AG09319 (cell line): ENCODE data around the gene CLSTN1.
"Not testable (repeated sequence)": the region's sequence is repeated elsewhere in the genome, so short reads cannot be mapped to it uniquely, and the experiment has no call there.

Source experiments
- DNase-seq: peaks from one replicate; pipeline ENCODE4 v3.0.0-alpha.2; 2010; ENCODE audit warnings: low read depth; ENCODE audit errors: extremely low read depth
- TF ChIP-seq, protein P1 (sequence below): IDR thresholded peaks from 2 replicates; pipeline ENCODE4 v1.5.1; 2011; ENCODE audit warnings: low read depth, mild to moderate bottlenecking, inconsistent platforms, low read length, moderate library complexity

CLSTN1 gene

DNA sequence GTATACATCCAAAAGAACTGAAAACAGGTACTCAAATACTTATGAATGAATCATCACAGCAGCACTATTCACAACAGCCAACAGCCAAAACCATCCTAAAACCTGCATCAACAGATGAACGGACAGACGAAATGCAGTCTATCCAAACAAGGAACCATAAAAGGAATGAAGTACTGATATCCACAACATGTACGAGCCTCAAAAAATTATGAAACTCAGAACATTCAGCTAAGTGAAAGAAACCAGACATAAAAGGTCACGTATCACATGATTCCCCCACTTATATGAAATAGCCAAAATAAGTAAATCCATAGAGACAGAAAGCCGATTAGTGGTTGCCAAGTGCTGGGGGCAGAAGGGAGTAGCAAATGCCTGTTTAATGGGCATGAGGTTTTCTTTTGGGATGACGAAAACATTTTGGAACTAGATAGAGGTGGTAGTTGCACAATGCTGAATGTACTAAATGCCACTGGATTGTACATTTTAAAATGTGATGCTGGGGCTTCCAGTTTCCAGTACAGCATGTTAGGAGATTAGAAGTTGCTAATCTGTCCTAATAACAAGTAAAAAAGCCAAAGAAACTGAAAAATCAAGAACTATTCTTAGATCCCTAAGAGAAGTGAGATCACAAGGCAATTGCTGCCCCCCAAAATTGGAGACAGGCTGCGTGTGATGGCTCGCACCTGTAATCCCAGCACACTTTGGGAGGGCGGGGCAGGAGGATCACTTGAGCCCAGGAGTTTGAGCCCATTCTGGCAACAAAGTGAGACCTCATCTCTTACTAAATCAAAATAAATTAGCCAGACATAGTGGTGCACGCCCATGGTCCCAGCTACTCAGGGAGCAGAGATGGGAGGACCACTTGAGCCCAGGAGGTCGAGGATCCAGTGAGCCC lies 25.3 kb downstream of the CLSTN1 start:
- TF ChIP-seq, protein P1, sequence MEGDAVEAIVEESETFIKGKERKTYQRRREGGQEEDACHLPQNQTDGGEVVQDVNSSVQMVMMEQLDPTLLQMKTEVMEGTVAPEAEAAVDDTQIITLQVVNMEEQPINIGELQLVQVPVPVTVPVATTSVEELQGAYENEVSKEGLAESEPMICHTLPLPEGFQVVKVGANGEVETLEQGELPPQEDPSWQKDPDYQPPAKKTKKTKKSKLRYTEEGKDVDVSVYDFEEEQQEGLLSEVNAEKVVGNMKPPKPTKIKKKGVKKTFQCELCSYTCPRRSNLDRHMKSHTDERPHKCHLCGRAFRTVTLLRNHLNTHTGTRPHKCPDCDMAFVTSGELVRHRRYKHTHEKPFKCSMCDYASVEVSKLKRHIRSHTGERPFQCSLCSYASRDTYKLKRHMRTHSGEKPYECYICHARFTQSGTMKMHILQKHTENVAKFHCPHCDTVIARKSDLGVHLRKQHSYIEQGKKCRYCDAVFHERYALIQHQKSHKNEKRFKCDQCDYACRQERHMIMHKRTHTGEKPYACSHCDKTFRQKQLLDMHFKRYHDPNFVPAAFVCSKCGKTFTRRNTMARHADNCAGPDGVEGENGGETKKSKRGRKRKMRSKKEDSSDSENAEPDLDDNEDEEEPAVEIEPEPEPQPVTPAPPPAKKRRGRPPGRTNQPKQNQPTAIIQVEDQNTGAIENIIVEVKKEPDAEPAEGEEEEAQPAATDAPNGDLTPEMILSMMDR, result no peak
- DNase-seq, result peak; percentile 63

DNA sequence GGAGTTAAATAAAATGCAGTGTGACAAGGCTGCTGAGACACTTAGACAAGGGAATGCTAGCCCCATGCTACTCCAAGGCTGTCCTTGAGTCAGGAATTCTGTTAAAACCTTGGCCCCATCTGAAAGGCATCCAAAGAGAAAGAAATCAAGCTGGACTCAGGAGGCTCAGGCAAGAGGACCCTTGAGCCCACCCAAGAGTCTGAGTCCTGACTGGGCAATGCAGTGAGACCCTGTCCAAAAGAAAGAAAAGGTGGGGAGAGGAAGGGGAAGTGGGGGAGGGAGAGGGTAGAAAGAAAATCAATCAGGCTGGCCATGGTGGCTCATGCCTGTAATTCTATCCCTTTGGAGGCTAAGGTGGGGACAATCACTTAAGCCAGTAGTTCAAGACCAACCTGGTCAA lies 26.7 kb downstream of the CLSTN1 start:
- DNase-seq, result no peak
- TF ChIP-seq, protein P1, result no peak

DNA sequence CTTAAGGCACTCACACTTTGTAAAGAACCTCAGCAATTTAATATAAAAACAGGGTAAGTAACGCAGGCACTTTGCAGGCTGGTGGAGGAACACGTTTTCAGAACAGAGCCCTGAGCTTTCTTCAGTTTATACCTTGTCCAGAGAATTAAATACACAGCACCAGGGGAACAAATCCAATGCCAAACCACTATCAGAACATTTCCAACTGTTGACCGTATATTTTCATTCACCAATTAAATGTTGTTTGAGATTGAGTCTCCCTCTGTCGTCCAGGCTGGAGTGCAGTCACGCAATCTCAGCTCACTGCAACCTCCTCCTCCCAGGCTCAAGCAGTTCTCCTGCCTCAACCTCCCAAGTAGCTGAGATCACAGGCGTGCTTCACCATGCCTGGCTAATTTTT lies 29.7 kb downstream of the CLSTN1 start:
- TF ChIP-seq, protein P1, result no peak
- no peak for DNase-seq

DNA sequence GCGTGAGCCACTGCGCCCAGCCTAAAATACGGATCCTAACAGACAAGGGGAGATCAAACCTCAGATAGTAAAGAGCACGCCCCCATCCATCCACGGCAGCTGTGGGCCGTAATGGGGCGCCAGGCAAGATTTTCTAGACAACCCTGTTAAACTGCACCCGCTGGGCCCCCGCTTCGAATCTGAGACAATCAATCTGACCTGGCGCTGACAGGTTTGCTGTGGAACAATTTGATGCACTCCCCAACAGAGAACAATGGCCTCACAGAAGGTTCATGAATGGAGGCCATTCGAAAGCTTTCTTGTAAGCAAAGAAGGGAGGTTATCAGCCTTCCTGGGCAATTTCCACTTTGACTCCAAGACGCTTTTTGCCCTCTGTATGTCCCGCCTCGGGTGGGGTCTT lies 30.5 kb downstream of the CLSTN1 start:
- DNase-seq, result no peak
- TF ChIP-seq, protein P1, result no peak

DNA sequence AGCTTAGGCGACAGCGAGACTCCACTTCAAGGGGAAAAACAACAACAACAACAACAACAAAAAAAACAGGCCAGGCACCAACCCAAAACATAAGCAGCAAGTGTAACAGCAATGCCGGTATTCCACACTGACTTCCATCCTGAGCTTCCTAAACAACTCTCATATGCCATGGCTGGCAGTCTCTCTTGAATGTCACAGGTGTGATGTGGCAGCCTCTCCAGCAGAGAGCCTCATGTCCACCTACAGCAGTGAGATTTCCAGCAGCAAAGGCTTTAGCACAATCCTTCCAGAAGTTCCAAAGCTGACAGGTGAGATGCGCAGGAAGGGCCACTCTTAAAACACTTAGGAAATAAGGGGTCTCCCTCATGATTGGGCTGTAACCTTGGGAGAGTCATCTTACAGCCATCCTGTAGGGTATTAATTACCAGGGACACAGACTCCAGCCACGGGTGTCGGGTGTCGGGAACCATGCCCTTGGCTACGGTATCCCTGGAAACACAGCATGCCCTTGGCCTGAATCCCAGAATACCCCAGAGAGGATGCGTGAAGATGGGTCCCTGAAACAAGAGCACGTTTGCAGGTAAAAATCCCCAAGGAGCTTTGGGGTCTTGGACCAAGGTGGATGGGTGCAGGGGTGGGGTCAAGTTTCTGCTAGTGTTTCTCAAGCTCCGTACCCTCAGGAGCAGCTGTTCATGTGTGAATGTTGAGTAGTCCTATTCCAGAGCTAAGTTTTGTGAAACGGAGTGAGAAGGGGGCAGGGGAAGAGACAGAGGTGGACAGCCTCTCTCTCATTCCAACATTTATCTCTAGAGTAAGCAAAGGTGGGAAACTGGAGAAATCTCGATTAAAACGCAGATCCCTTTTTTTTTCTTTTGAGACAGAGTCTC lies 31.4 kb downstream of the CLSTN1 start:
- DNase-seq, result peak; percentile 3
- TF ChIP-seq, protein P1, result no peak

DNA sequence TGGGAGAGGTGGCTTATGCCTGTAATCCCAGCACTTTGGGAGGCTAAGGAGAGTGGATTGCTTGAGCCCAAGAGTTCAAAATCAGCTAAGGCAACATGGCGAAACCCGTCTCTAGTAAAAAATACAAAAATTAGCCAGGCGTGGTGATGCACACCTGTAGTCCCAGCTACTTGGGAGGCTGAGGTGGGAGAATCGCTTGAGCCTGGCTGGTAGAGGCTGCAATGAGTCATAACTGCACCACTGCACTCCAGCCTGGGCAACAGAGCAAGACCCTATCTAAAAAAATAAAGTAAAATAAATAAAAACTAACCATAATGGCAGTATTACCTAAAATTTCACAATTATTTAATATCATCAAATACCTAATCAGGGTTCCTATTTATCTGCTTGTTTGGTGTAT lies 34.1 kb downstream of the CLSTN1 start:
- DNase-seq, result not testable (repeated sequence)

DNA sequence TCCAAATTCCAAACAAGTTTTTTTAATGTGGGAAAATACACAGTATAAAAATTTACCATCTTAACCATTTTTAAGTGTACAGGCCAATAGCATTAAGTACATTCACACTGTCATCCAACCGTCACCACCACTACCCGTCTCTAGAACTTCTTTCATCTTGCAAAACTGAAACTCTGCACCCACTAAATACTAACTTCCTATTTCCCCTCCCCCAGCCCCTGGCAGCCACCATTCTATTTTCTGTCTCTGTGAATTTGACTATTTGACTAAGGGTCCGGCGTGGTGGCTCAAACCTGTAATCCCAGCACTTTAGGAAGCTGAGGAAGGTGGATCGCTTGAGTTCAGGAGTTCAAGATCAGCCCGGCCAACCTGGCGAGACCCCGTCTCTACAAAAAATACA lies 36.1 kb downstream of the CLSTN1 start:
- TF ChIP-seq, protein P1, result no peak
- DNase-seq, result no peak
